ENCODE results near the gene CPS1. TPM values are rescaled to one million over a fixed set of nuclear protein-coding genes. Genes with fewer than 3 reads are reported as not detected.

Gene CPS1
- total RNA-seq, 1 donor from 2014 or later = 3.0 TPM

DNA sequence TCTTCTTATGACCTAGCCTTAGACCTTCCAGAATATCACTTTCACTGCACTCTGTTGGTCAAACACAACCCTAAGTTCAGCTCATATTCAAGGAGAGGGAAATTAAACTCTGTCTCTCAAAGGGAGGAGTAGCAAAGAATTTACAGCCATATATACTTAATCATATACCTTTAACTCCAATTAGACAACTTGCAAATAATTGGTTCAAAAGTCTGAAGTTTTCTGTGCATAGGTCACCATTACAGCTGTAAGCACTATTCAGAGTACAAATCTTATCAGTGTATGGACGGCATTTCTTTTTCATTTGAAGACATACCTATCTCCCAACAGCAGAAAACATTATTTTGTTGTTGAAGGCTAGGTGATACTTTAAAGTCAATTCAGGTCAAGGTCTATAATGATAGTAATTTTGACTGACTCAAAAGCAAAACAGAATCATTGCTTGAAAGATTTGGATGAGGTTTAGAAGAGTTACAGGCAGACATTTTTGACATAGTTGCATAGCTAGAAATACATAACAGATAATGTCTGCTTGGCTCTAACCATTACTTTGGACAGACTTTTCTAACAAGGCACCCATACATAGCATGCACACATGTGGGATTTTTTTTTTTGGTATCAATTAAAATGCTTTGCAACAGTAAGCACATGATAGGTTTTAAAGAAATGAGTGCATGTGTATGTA lies 131.5 kb downstream of the CPS1 start:
- H3K27me3 ChIP-seq (ENCODE audit: low read depth) = no peaks in the 10 kb centered on the region
- intact Hi-C loops (cut with DNase I) = no loop called here
- no peaks in the 10 kb centered on the region for H3K36me3 ChIP-seq
- no peaks in the 10 kb centered on the region for H3K4me1 ChIP-seq
- no peak overlapping the region for H3K27ac ChIP-seq
- no peaks in the 10 kb centered on the region for H3K9me3 ChIP-seq
- TF ChIP-seq, protein P1, sequence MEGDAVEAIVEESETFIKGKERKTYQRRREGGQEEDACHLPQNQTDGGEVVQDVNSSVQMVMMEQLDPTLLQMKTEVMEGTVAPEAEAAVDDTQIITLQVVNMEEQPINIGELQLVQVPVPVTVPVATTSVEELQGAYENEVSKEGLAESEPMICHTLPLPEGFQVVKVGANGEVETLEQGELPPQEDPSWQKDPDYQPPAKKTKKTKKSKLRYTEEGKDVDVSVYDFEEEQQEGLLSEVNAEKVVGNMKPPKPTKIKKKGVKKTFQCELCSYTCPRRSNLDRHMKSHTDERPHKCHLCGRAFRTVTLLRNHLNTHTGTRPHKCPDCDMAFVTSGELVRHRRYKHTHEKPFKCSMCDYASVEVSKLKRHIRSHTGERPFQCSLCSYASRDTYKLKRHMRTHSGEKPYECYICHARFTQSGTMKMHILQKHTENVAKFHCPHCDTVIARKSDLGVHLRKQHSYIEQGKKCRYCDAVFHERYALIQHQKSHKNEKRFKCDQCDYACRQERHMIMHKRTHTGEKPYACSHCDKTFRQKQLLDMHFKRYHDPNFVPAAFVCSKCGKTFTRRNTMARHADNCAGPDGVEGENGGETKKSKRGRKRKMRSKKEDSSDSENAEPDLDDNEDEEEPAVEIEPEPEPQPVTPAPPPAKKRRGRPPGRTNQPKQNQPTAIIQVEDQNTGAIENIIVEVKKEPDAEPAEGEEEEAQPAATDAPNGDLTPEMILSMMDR (IDR thresholded peaks at IDR 0.05) = no peak
- DNase-seq = no peak
- no peak for ATAC-seq
- no peak overlapping the region for H3K4me3 ChIP-seq

DNA sequence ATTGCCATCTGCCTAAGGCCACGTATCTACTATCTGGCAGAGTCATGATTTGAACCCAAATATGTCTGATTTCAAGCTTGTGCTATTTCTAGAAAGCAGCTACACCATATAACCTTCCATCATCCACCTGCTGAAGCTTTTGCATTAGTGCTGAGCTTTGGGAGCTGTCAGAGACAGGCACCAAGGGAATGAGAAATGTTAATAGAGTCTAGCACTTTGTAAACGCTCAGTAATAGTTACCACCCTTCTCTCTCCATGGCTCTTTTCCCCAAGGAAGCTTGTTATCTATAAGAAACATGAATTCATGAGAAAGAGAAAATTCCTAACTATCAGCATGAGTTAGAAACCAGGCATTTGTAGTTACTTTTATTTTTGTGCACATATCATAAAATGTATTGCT lies 151.5 kb downstream of the CPS1 start:
- Histone ChIP-seq H3K27me3 (ENCODE audit: low read depth) (no peaks in the 10 kb centered on the region), H3K27ac (no peak overlapping the region), H3K9me3 (no peaks in the 10 kb centered on the region), H3K36me3 (no peaks in the 10 kb centered on the region), H3K4me1 (no peaks in the 10 kb centered on the region), H3K4me3 (no peak overlapping the region)
- intact Hi-C loops (cut with DNase I) = no loop called here
- DNase-seq (no peak), ATAC-seq (no peak)
- TF ChIP-seq, protein P1 (IDR thresholded peaks at IDR 0.05) = no peak

DNA sequence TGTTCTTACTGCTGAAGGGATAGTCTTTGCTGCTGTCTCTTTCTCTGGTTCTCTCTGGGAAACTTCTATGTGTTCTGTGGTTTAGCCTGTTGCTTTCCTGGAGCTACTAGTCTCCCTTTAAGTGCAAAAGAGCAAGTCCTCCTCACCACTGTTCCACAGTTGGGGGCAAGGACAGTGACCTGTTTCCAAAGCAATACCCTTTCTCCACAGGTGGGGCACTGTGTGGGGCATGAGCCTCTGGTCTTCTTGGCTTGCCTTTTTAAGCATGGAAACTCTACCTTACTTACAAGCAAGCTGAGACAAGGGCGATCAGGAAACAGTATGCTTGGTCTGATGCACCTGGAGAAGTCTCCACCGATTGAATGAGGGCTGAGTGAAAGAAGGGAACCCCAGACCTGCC lies 156.7 kb downstream of the CPS1 start:
- Histone ChIP-seq H3K9me3 (no peaks in the 10 kb centered on the region), H3K27me3 (ENCODE audit: low read depth) (no peaks in the 10 kb centered on the region), H3K4me3 (no peak overlapping the region), H3K27ac (no peak overlapping the region), H3K36me3 (no peaks in the 10 kb centered on the region), H3K4me1 (no peaks in the 10 kb centered on the region)
- ATAC-seq = no peak
- intact Hi-C loops (cut with DNase I) = no loop called here
- DNase-seq = no peak
- TF ChIP-seq, protein P1 (IDR thresholded peaks at IDR 0.05) = no peak

DNA sequence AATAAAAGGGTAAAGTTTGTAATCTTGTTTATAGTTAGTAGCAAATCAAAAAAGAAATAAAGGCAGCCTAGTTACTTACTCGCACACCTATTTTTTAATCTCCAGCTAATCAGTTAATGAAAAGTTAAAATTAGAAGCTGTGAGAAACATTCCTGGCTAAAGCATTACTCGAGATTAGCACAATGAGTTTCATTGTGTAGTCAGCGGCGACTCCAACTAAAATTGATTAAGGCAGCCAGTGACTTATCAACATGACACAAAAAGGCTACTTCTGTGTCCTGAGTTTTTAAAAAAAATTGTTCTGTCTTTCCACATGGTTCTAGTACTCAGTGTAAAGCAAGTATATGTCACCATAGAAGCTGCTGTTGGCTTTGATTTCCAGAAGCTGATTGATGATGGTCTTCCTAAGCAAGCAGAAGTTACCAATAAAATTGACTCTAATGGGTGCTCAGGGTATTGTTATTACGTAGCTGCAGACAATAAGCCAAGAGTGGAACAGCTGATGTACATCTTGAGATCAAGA lies 159.2 kb downstream of the CPS1 start:
- no peak for DNase-seq
- no peak for ATAC-seq
- Histone ChIP-seq H3K36me3 (no peaks in the 10 kb centered on the region), H3K27ac (no peak overlapping the region), H3K27me3 (ENCODE audit: low read depth) (no peaks in the 10 kb centered on the region), H3K4me3 (no peak overlapping the region), H3K4me1 (no peaks in the 10 kb centered on the region), H3K9me3 (no peaks in the 10 kb centered on the region)
- intact Hi-C loops (cut with DNase I) = no loop called here
- TF ChIP-seq, protein P1 (IDR thresholded peaks at IDR 0.05) = no peak

DNA sequence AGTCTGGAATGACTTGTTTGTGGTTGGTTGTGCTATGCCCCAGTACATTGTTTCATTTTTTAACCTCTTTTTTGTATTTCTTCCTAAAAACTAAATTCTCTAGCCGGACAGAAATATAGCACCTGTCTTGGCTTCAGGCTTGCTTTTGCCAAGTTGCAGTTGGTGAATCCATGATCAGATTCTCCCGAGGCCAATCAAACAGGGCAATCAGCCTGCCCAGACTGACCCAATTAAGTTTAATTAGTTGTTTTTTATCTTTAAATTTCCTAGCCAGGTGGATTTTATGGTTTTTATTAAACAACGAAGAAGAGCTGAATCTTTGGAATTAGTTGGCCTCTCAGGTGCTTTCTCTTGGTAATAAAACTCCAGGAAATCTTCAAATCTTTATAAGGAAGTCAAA lies 162.1 kb downstream of the CPS1 start:
- H3K27ac ChIP-seq = no peak overlapping the region
- H3K4me1 ChIP-seq = no peaks in the 10 kb centered on the region
- ATAC-seq (no peak), DNase-seq (no peak)
- TF ChIP-seq, protein P1 (IDR thresholded peaks at IDR 0.05) = no peak
- H3K4me3 ChIP-seq = no peak overlapping the region
- intact Hi-C loops (cut with DNase I) = no loop called here
- no peaks in the 10 kb centered on the region for H3K9me3 ChIP-seq
- no peaks in the 10 kb centered on the region for H3K27me3 ChIP-seq (ENCODE audit: low read depth)
- H3K36me3 ChIP-seq = no peaks in the 10 kb centered on the region
